Activated T-cell treated with anti-CD3 and anti-CD28 coated beads for 1 hour (primary cell): ENCODE results near the gene CYYR1.
"Not testable (repeated sequence)": the region's sequence is repeated elsewhere in the genome, so short reads cannot be mapped to it uniquely, and the experiment has no call there.

Experiments
- DNase-seq: peaks from one replicate; pipeline ENCODE4 v3.0.0-alpha.2; 2020; ENCODE audit warnings: low read depth

CYYR1 gene

DNA sequence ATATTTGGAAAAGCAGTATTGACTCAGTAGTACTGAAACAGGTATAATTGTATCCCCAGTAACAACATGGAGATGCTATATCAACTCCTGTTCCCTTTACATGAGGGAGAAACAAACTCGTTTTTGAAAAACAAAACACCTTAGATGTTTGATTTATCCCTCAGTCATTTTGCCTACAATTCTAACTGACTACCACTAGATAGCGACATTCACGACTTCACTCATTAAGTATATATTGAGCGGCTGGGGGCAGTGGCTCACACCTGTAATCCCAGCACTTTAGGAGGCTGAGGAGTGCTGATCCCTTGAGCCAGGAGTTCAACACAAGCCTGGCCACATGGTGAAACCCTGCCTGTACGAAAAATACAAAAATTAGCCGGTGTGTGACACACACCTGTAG lies 83.3 kb downstream of the CYYR1 start:
- DNase-seq: no peak

DNA sequence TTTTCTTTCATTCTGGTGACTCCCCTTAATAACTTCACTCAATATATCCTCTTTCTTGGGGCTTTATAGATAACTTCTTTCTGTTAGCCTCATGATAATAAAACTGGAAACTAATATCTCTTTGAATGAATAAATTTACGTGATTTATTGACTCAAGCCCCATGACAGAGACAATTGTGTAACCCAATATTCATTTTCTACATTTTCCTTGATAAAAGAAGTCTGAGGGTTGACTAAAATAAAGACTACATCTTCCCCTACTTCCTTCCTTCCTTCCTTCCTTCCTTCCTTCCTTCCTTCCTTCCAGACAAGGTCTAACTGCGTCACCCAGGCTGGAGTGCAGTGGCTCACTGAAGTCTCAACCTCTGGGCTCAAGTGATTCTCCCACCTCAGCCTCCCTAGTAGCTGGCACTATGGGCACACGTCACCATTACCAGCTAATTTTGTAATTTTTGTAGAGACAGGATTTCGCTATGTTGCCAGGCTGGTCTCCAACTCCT lies 85.1 kb downstream of the CYYR1 start:
- no peak for DNase-seq

DNA sequence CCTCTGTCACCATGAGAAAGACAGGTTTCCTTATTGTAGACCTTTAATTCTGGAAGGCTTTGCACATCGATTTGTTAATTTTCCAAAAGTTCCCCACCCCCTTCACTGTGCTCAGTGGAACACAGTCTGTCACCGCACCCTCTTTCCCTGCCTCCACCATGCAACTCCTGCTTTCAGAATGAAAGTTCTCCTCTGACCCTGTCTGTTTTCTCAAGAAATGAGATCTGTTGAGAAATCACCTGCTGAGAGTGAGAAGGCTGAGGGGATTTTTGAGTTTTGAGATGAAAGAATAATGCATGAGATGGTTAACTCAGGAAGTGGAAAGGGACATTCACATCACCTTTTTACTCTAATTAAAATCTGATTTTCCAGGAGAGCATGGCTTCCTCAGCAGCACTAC lies 99.6 kb downstream of the CYYR1 start:
- DNase-seq: no peak

- DNase-seq: no peak
These were observed 102.0 kb downstream of the CYYR1 start for GRCh38 chr21:26471099-26471471.

DNA sequence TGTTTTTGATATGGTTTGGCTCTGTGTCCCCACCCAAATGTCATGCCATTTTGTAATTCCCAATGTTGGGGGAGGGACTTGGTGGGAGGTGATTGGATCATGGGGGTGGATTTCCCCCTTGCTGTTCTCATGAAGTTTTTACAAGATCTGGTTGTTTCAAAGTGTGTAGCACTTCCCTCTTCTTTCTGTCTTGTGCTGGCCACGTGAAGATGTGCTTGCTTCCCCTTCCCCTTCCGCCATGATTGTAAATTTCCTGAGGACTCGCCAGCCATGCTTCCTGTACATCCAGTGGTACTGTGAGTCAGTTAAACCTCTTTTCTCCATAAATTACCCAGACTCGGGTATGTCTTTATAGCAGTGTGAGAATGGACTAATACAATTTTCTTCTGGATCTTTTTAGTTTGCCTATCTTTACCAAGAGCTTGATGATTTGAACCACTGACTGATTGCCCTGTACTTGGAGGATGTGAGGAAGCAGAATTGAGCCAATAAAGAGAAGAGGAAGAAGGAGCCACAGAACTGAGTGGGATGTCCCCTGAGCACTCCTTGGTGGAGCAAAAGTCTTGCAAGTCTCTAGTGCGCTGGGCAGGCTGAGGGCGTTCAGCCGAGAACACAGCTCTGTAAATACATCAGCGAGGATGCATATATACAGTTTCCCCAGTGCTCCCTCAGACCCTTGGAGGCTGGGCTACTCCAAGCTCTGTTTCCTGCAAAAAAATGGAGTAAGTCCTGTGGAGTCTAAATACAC lies 102.6 kb downstream of the CYYR1 start:
- DNase-seq: no peak

GRCh38 chr21:26469789-26470188 lies 103.3 kb downstream of the CYYR1 start:
- DNase-seq: no peak

GRCh38 chr21:26465916-26466315 lies 107.2 kb downstream of the CYYR1 start:
- no peak for DNase-seq

- no peak for DNase-seq
These were observed 111.6 kb downstream of the CYYR1 start for GRCh38 chr21:26461500-26461899.

- no peak for DNase-seq
These were observed 112.5 kb downstream of the CYYR1 start for GRCh38 chr21:26460621-26461020.

- DNase-seq: not testable (repeated sequence)
These were observed 114.2 kb downstream of the CYYR1 start for GRCh38 chr21:26458854-26459253.

- DNase-seq: no peak
These were observed 115.3 kb downstream of the CYYR1 start for GRCh38 chr21:26457817-26458216.

- DNase-seq: no peak
These were observed 119.8 kb downstream of the CYYR1 start for GRCh38 chr21:26453267-26453666.

DNA sequence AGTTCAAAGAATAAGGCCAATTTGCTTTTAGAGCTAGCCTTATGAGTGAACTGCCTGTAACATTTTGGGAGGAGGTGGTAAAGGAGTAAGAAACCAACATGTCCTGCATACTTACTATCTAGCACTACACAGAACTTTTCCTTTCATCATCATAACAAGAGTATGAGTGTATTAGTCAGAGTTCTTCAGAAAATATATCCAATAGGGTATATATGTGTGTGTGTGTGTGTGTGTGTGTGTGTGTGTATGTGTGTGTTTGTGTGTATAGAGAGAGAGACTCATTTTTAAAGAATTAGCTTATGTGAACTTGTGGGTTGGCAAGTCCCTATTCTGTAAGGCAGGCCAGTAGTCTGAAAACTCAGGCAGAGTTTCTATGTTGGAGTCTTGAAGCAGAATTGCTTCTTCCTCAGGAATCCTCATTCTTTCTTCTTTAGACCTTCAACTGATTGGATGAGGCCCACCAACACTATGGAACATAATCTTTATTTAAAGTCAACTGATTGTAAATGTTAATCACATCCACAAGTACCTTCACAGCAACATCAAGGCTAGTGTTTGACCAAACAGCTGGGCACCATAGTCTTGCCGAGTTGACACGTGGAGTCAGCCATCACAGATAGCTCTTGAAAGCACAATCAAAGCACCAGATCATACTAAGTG lies 121.9 kb downstream of the CYYR1 start:
- DNase-seq: no peak

DNA sequence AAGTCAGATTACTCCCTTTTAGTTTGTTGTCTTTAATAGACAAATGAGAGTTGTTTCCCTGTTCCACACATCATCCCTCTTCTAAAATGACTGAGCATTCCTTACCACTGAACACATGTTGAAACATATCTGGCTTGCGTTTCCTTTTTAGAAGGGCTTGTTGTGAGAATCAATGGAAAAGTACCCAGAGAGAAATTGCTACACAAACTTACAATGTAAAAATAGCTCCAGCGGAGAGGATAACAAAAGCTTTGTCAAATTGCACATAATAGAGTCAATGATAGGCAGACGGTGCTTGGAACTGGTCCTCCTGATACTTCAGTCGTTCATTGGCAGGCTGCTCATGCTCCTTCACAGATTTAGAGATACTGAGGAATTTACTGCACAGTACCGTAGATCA lies 123.9 kb downstream of the CYYR1 start:
- DNase-seq: no peak

DNA sequence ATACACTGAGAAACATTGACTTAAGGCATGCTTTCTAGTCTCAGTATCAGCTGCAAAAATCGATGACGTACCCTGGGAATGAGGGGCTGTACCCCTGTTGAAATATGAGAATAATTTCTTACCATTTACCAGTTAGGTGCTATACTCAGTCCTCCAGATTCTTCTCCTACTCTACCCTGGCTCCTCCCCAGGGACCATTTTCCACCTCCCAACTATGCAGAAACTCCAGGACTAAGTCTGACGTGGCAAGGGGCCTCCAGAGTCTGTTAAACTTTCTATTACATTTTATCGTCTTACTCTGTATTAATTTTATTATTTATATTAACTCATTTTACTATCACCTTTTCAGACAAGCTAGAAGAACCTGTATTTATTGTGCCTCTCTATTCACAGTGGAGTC lies 124.3 kb downstream of the CYYR1 start:
- DNase-seq: no peak

- DNase-seq: no peak
These were observed 125.1 kb downstream of the CYYR1 start for GRCh38 chr21:26447932-26448475.

- DNase-seq: no peak
These were observed 127.6 kb downstream of the CYYR1 start for GRCh38 chr21:26445440-26445839.

DNA sequence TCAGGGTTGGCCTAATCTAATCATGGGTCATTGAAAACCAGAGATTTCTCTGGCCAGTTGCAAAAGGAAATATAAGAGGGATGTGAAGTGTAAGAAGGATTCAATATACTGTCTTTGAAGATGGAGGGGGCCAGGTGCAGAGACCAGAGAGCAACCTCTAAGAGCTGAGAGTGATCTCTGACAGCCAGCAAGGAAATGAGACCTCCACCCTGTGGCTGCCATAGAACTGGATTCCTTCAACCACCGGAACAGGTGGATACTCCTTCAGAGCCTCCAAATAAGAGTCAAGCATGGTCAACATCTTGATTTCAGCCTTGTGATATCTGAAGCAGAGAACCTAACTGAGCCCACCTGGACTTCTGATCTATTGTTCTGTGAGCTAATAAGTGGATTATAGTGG lies 128.4 kb downstream of the CYYR1 start:
- no peak for DNase-seq

GRCh38 chr21:26443867-26444266 lies 129.2 kb downstream of the CYYR1 start:
- DNase-seq: no peak

DNA sequence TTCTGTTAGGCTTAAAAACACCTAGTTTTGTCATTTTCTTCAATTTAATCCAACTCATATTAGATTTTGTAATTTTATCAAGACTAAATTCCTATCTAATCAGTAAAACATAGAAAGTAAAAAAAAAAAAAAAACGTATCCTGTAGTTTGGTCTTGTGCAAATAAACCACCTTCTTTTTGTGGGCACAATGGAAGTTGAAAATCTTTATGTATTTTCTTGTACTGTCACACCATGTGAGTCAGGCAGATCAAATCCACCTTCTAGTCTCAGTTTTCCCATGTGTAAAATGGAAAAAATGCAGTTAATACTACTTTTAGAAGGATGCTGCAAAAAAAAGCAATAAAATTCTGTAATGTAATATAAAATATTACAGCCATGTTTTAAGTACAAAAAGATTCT lies 129.8 kb downstream of the CYYR1 start:
- DNase-seq: no peak

- no peak for DNase-seq
These were observed 131.9 kb downstream of the CYYR1 start for GRCh38 chr21:26441149-26441548.

- DNase-seq: no peak
These were observed 134.1 kb downstream of the CYYR1 start for GRCh38 chr21:26438976-26439375.

DNA sequence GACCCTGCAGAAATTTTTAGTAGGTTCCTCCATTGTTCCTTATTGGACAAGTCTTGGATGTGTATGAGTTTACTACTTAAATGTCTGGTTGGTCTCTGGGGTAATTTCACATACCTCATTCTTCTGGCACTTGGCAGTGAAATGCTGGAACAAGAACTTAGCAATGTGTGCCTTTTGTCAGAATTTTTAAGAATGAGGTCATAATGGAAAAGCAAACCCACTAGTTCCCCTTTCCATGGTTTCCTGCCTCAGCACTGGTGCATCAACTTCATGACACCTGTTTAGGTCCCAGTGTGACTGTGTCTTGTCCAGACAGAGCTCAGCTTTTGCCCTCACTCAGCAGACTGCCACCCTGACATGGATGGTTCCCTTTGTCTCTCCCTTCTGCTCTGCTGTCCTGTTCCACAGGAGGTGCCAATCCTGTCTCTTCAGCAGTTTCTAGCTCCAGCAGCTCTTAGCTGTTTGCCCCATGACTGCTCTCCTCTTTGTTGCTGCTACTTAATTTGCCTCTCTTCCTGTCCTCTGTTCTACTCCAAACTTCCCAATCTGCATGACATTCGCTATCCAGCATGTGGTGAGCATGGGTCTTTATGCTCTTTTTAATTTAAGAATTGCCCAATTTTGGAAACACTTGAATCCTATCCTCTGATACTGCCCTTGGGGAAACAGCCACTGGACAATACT lies 135.6 kb downstream of the CYYR1 start:
- no peak for DNase-seq
